HFFc6 (cell line): ENCODE results near the gene TSPAN2. TPM values are rescaled to one million over a fixed set of nuclear protein-coding genes. Genes with fewer than 3 reads are reported as not detected.
A peak's percentile ranks its signal among the peaks of the same experiment; 100 is the strongest.

ENCODE experiments used
- DNase-seq: peaks from one replicate; pipeline ENCODE4 v3.0.0-alpha.2; 2018
- H3K27ac Mint-ChIP-seq: 2 replicates; pipeline ENCODE4 v1.8.0; 2020; ENCODE audit warnings: mild to moderate bottlenecking, mixed read lengths
- H3K27me3 Mint-ChIP-seq: 2 replicates; pipeline ENCODE4 v1.8.0; 2021; ENCODE audit warnings: mild to moderate bottlenecking, moderate library complexity, mixed read lengths; ENCODE audit not compliant: insufficient read depth
- H3K36me3 Mint-ChIP-seq: 2 replicates; pipeline ENCODE4 v1.8.0; 2021; ENCODE audit warnings: low read depth, mixed read lengths
- H3K4me1 Mint-ChIP-seq: 2 replicates; pipeline ENCODE4 v1.8.0; 2020; ENCODE audit warnings: low read depth, mixed read lengths
- H3K4me3 Mint-ChIP-seq: 2 replicates; pipeline ENCODE4 v1.8.0; 2020; ENCODE audit warnings: mild to moderate bottlenecking, moderate library complexity, mixed read lengths
- H3K9me3 Mint-ChIP-seq: 2 replicates; pipeline ENCODE4 v1.8.0; 2020; ENCODE audit warnings: mild to moderate bottlenecking, mixed read lengths
- total RNA-seq, 6 experiments: library from RNA; stranded (reverse); fragmentation: NEBNext Ultra II Directional; extraction: Animal tissue kit (Norgen Biotek cat#: 25700); gene quantifications; 2 replicates in 1 of 6; 3 replicates in 5 of 6; pipeline ENCODE4 v1.2.3, GENCODE V29; 2021
- TF ChIP-seq, protein P1 (sequence below): fragments of 200-600 bp; sonication (generic); IDR thresholded peaks from 2 replicates; pipeline ENCODE4 v1.5.0; 2021; ENCODE audit warnings: antibody characterized with exemption, mild to moderate bottlenecking

Gene TSPAN2
- total RNA-seq, 6 experiments from 2014 or later: 4.2 to 6.9 (median 5.1) TPM

DNA sequence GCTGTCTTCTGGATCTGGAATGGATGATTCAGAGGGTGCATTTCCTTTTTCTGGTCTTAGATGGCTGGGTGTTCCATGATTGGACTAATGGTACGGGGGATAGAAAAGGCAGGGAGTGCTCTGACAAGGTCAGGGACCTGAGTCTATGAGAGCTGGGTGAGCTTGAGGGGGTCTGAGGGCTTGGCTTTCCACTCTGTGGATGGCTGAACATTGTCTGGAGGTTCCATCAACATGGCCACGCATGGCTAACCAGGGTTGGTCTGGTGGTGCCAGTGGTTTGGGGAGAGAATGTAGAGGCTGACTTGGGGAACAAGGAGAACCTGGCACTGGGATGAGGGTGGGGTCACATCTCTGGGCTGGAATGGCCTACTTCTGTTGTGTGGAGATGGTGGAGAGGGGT is 41.5 kb upstream of the TSPAN2 start:
- no peaks in the 10 kb centered on the region; the same call in 1 of the 2 replicates for H3K27me3 Mint-ChIP-seq
- H3K4me3 Mint-ChIP-seq: no peak overlapping the region
- H3K36me3 Mint-ChIP-seq: 0 out of 2 replicates have a peak, but pooled peaks cover 4% of the 10 kb centered on the region
- peaks cover 39% of the 10 kb centered on the region for H3K4me1 Mint-ChIP-seq
- peak overlapping the region; percentile 1; the same call in 1 of the 2 replicates for H3K27ac Mint-ChIP-seq
- TF ChIP-seq, protein P1, sequence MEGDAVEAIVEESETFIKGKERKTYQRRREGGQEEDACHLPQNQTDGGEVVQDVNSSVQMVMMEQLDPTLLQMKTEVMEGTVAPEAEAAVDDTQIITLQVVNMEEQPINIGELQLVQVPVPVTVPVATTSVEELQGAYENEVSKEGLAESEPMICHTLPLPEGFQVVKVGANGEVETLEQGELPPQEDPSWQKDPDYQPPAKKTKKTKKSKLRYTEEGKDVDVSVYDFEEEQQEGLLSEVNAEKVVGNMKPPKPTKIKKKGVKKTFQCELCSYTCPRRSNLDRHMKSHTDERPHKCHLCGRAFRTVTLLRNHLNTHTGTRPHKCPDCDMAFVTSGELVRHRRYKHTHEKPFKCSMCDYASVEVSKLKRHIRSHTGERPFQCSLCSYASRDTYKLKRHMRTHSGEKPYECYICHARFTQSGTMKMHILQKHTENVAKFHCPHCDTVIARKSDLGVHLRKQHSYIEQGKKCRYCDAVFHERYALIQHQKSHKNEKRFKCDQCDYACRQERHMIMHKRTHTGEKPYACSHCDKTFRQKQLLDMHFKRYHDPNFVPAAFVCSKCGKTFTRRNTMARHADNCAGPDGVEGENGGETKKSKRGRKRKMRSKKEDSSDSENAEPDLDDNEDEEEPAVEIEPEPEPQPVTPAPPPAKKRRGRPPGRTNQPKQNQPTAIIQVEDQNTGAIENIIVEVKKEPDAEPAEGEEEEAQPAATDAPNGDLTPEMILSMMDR: no peak
- H3K9me3 Mint-ChIP-seq: no peaks in the 10 kb centered on the region
- no peak for DNase-seq

DNA sequence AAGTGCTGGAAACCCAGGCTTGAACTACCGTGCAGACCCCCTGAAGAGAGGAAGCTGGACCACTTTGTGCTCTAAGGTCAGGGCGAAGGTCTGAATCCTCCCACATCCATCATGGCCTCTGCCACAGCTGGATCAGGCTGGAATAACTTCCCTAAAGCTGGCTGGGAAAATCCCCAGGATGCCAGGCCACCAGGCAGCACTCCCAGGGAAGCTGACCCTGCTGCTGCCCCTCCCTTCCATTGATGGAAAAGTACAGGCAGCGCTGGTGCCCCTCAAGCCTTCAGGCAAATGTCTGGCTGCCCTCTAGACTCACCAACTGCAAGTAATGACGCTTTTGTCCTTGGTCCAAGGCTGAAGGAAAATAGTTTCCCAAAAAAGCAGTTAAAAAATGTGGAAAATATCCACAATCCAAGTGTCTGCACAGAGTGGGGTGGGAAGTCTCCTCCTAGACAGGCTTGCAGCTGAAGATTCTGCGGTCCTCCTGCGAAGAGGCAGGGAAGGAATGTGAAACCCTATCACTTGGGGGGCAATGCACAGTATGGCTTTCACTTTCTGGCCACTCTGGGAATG is 39.9 kb upstream of the TSPAN2 start:
- DNase-seq: no peak
- TF ChIP-seq, protein P1: no peak
- Mint-ChIP-seq H3K4me1 (peaks cover 23% of the 10 kb centered on the region), H3K36me3 (peaks cover 7% of the 10 kb centered on the region), H3K27ac (no peak overlapping the region), H3K27me3 (no peaks in the 10 kb centered on the region), H3K9me3 (peaks cover 3% of the 10 kb centered on the region; the same call in 1 of the 2 replicates), H3K4me3 (no peak overlapping the region)

DNA sequence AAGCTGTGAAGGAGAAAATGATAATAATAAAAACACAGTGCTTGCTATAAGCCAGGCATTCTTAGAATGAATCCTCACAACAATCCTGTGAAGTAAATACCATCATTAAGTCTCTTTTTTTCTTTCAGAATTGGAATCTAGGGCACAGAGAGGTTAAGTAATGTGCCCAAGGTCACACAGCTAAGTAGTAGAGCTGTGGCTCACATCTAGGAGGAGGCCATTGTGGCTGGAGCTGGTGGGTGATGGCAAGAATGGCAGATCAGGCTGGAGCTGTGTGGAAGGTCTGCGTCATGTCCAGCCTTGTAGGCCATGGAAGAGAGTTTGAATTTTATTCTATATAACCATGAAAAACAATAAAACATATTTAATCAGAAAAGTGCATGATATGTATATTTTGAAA is 38.2 kb upstream of the TSPAN2 start:
- TF ChIP-seq, protein P1: no peak
- Mint-ChIP-seq H3K9me3 (peaks cover 17% of the 10 kb centered on the region), H3K4me1 (peaks cover 20% of the 10 kb centered on the region), H3K4me3 (no peak overlapping the region), H3K27me3 (no peaks in the 10 kb centered on the region), H3K27ac (no peak overlapping the region), H3K36me3 (peaks cover 19% of the 10 kb centered on the region)
- DNase-seq: no peak

DNA sequence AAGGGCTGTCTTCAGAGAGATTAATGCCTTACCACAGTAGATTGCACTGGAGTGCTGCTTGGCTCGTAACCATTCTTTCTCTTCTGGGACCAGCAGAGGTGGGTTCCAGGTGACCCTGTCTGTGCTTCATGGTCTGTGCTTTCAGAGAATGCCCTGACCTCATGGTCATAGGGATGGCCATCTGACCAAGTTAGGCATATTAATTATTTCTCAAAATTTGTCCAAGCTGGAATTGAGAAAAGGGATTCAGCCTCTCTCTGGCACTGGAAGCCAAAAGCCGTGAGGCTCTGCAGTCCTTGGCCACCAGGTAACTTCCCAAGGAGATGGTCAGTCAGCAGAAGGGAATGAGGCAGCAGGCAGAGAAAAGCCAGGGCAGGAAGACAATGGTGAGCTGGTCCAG is 37.2 kb upstream of the TSPAN2 start:
- Mint-ChIP-seq H3K9me3 (peaks cover 26% of the 10 kb centered on the region), H3K27ac (no peak overlapping the region), H3K36me3 (peaks cover 28% of the 10 kb centered on the region), H3K4me3 (no peak overlapping the region), H3K27me3 (no peaks in the 10 kb centered on the region), H3K4me1 (peaks cover 20% of the 10 kb centered on the region)
- TF ChIP-seq, protein P1: no peak
- DNase-seq: no peak

DNA sequence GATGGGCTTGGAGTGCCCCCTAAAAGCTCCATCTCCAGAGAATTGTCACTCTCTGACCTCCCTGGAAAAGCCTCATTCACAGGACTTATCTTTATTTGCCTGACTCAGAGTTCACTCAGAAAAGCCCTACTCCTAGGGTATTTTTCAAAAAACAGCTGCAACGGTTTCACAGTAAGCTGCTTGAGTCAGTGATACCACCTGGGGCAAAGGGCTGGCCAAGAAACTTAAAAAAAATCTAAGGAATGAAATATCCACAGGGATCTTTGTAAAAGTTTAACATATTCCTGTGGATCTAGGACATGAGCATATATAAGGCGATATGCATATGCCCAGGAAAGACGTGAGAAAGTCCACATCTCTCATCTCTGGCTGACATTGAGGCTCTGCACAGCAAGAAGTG is 33.8 kb upstream of the TSPAN2 start:
- no peak overlapping the region for H3K4me3 Mint-ChIP-seq
- H3K9me3 Mint-ChIP-seq: peaks cover 48% of the 10 kb centered on the region
- peaks cover 18% of the 10 kb centered on the region for H3K4me1 Mint-ChIP-seq
- no peaks in the 10 kb centered on the region; the same call in 1 of the 2 replicates for H3K27me3 Mint-ChIP-seq
- H3K27ac Mint-ChIP-seq: peak overlapping the region; percentile 38; the same call in 1 of the 2 replicates
- peaks cover 51% of the 10 kb centered on the region for H3K36me3 Mint-ChIP-seq
- TF ChIP-seq, protein P1: no peak
- DNase-seq: no peak
